H9 (cell line): Measurements from ENCODE around the gene OLFM1. TPM values are rescaled to one million over a fixed set of nuclear protein-coding genes. Genes with fewer than 3 reads are reported as not detected.

Experiments
- DNase-seq: peaks from one replicate; pipeline ENCODE4 v3.0.0-alpha.2; 2017
- H2AFZ ChIP-seq: one replicate; pipeline ENCODE4 v1.6.1; 2013; ENCODE audit warnings: mild to moderate bottlenecking, low read length, control low read depth, moderate library complexity
- H2AK5ac ChIP-seq: 2 replicates; pipeline ENCODE4 v1.6.1; 2013; ENCODE audit warnings: low read length, control low read depth, mixed read lengths; ENCODE audit not compliant: insufficient read length
- H2BK120ac ChIP-seq: one replicate; pipeline ENCODE4 v1.6.1; 2013; ENCODE audit warnings: low read depth, mild to moderate bottlenecking, low read length, control low read depth, inconsistent platforms; ENCODE audit not compliant: poor library complexity, severe bottlenecking
- H2BK12ac ChIP-seq: 2 replicates; pipeline ENCODE4 v1.6.1; 2013; ENCODE audit warnings: low read length, control low read depth, mixed read lengths, low read depth; ENCODE audit not compliant: insufficient read length
- H2BK15ac ChIP-seq: 2 replicates; pipeline ENCODE4 v1.6.1; 2013; ENCODE audit warnings: low read depth, low read length, control low read depth
- H2BK20ac ChIP-seq: one replicate; pipeline ENCODE4 v1.6.1; 2013; ENCODE audit warnings: low read depth, mild to moderate bottlenecking, low read length, control low read depth, inconsistent platforms; ENCODE audit not compliant: poor library complexity, severe bottlenecking
- H2BK5ac ChIP-seq: 2 replicates; pipeline ENCODE4 v1.6.1; 2013; ENCODE audit warnings: low read length, control low read depth, mixed read lengths; ENCODE audit not compliant: insufficient read length
- H3K14ac ChIP-seq: 2 replicates; pipeline ENCODE4 v1.6.1; 2013; ENCODE audit warnings: low read length, control low read depth; ENCODE audit not compliant: insufficient read depth
- H3K18ac ChIP-seq: 2 replicates; pipeline ENCODE4 v1.6.1; 2013; ENCODE audit warnings: low read depth, mild to moderate bottlenecking, mixed read lengths, low read length, control low read depth; ENCODE audit not compliant: insufficient read length
- H3K23ac ChIP-seq: 2 replicates; pipeline ENCODE4 v1.6.1; 2013; ENCODE audit warnings: low read length, control low read depth, mixed read lengths, low read depth; ENCODE audit not compliant: insufficient read length
- H3K23me2 ChIP-seq: 2 replicates; pipeline ENCODE4 v1.6.1; 2013; ENCODE audit warnings: low read depth, mild to moderate bottlenecking, mixed read lengths, low read length, control low read depth; ENCODE audit not compliant: insufficient read length, poor library complexity, severe bottlenecking
- H3K27ac ChIP-seq: 2 replicates; pipeline ENCODE4 v1.5.1; 2013; ENCODE audit warnings: low read length, control low read depth, mixed read lengths, low read depth; ENCODE audit not compliant: insufficient read length
- H3K27me3 ChIP-seq: 2 replicates; pipeline ENCODE4 v1.6.1; 2013; ENCODE audit warnings: low read length, control low read depth, inconsistent platforms; ENCODE audit not compliant: insufficient read depth
- H3K4ac ChIP-seq: 2 replicates; pipeline ENCODE4 v1.6.1; 2013; ENCODE audit warnings: low read depth, mild to moderate bottlenecking, control low read depth, inconsistent platforms, low read length, moderate library complexity
- H3K4me1 ChIP-seq: 2 replicates; pipeline ENCODE4 v1.6.1; 2013; ENCODE audit warnings: low read length, control low read depth, inconsistent platforms; ENCODE audit not compliant: insufficient read depth
- H3K4me2 ChIP-seq: 2 replicates; pipeline ENCODE4 v1.6.1; 2013; ENCODE audit warnings: low read length, control low read depth, mixed read lengths; ENCODE audit not compliant: insufficient read length, insufficient read depth
- H3K56ac ChIP-seq: 2 replicates; pipeline ENCODE4 v1.6.1; 2013; ENCODE audit warnings: low read depth, mild to moderate bottlenecking, mixed read lengths, low read length, control low read depth; ENCODE audit not compliant: insufficient read length
- H3K79me1 ChIP-seq: 2 replicates; pipeline ENCODE4 v1.6.1; 2013; ENCODE audit warnings: low read depth, mild to moderate bottlenecking, moderate library complexity, low read length, control low read depth, inconsistent platforms; ENCODE audit not compliant: insufficient read depth, poor library complexity, severe bottlenecking
- H3K79me2 ChIP-seq: 2 replicates; pipeline ENCODE4 v1.6.1; 2013; ENCODE audit warnings: low read length, control low read depth, inconsistent platforms; ENCODE audit not compliant: insufficient read depth
- H3K9ac ChIP-seq: 2 replicates; pipeline ENCODE4 v1.6.1; 2013; ENCODE audit warnings: low read length, control low read depth, mixed read lengths; ENCODE audit not compliant: insufficient read length; ENCODE audit errors: extremely low read depth
- H3K9me3 ChIP-seq: one replicate; pipeline ENCODE4 v1.6.1; 2013; ENCODE audit warnings: low read depth, low read length, inconsistent platforms; ENCODE audit not compliant: control insufficient read depth
- H3T11ph ChIP-seq: one replicate; pipeline ENCODE4 v1.6.1; 2013; ENCODE audit warnings: mild to moderate bottlenecking, low read length, control low read depth, inconsistent platforms
- H4K20me1 ChIP-seq: one replicate; pipeline ENCODE4 v1.6.1; 2013; ENCODE audit not compliant: control insufficient read depth, insufficient read length, insufficient read depth
- H4K5ac ChIP-seq: 2 replicates; pipeline ENCODE4 v1.6.1; 2013; ENCODE audit warnings: low read depth, mild to moderate bottlenecking, mixed read lengths, low read length, control low read depth; ENCODE audit not compliant: insufficient read length
- H4K8ac ChIP-seq: replicated peaks from 2 replicates; pipeline ENCODE4 v1.6.1; 2013; ENCODE audit warnings: low read length, control low read depth, mixed read lengths, low read depth; ENCODE audit not compliant: insufficient read length
- H4K91ac ChIP-seq: 2 replicates; pipeline ENCODE4 v1.6.1; 2013; ENCODE audit warnings: low read depth, mild to moderate bottlenecking, moderate library complexity, mixed read lengths, low read length, control low read depth; ENCODE audit not compliant: insufficient read length
- H3K27ac Mint-ChIP-seq, 3 experiments: 2 replicates in 2 of 3; 3 replicates in 1 of 3; pipeline ENCODE4 v1.8.0; 2020 to 2021; ENCODE audit warnings: mixed read lengths in 3 of 3, mild to moderate bottlenecking in 1 of 3, moderate library complexity in 1 of 3
- H3K27me3 Mint-ChIP-seq: 2 replicates; pipeline ENCODE4 v1.8.0; 2021; ENCODE audit warnings: low read depth, mild to moderate bottlenecking, moderate library complexity, mixed read lengths
- H3K36me3 Mint-ChIP-seq, 3 experiments: 2 replicates in 2 of 3; 3 replicates in 1 of 3; pipeline ENCODE4 v1.8.0; 2020 to 2021; ENCODE audit warnings: low read depth in 3 of 3, mixed read lengths in 3 of 3; ENCODE audit not compliant: insufficient read depth in 1 of 3
- H3K4me1 Mint-ChIP-seq, 2 experiments: 2 replicates each; pipeline ENCODE4 v1.8.0; 2020; ENCODE audit warnings: mixed read lengths in 2 of 2
- H3K4me3 Mint-ChIP-seq, 2 experiments: 2 replicates in 1 of 2; 3 replicates in 1 of 2; pipeline ENCODE4 v1.8.0; 2020 to 2021; ENCODE audit warnings: mild to moderate bottlenecking in 2 of 2, mixed read lengths in 2 of 2, moderate library complexity in 1 of 2
- H3K9me3 Mint-ChIP-seq, 2 experiments: 2 replicates in 1 of 2; 3 replicates in 1 of 2; pipeline ENCODE4 v1.8.0; 2020; ENCODE audit warnings: mild to moderate bottlenecking in 2 of 2, mixed read lengths in 2 of 2, moderate library complexity in 1 of 2
- CTCF ChIP-seq: fragments of 200-600 bp; sonication (generic); conservative IDR thresholded peaks from 3 replicates; pipeline ENCODE4 v1.8.0; 2021; ENCODE audit warnings: antibody characterized with exemption, mild to moderate bottlenecking
- WGBS: extraction: QIAGEN DNeasy Blood & Tissue Kit; methylation state at CpG from one replicate; pipeline ENCODE4 v1.1.7; 2013; ENCODE audit warnings: missing lambda C conversion rate, low lambda C conversion rate, mixed read lengths; ENCODE audit not compliant: insufficient read length; ENCODE audit errors: extremely low coverage; 5-methylcytosine and 5-hydroxymethylcytosine counted together
- total RNA-seq: library from RNA; stranded (reverse); gene quantifications from 2 replicates; pipeline ENCODE4 v1.2.1, GENCODE V29; 2021

OLFM1 gene
- total RNA-seq, 1 experiment from 2014 or later = 34.1 TPM

- H2BK20ac ChIP-seq = no peak overlapping the region
- no peak overlapping the region for H4K91ac ChIP-seq
- H2BK12ac ChIP-seq = no peak overlapping the region
- Mint-ChIP-seq H3K27me3 (no peaks in the 10 kb centered on the region; the same call in 1 of the 2 replicates), H3K36me3 (peaks cover 28 to 40% (median 29%) of the 10 kb centered on the region in 3 experiments), H3K4me1 (peaks cover 0 to 4% of the 10 kb centered on the region in 2 experiments; a peak in 1 of 4 replicates), H3K27ac (no peak overlapping the region), H3K9me3 (peaks cover 4 to 8% of the 10 kb centered on the region in 2 experiments; a peak in 4 of 5 replicates), H3K4me3 (no peak overlapping the region)
- no peak overlapping the region for H2BK15ac ChIP-seq
- H3K23ac ChIP-seq = no peak overlapping the region
- no peaks in the 10 kb centered on the region for H3K27me3 ChIP-seq
- H3K4me1 ChIP-seq = no peaks in the 10 kb centered on the region
- H2BK120ac ChIP-seq = no peak overlapping the region
- no peaks in the 10 kb centered on the region for H3K79me1 ChIP-seq
- H2AK5ac ChIP-seq = no peak overlapping the region
- DNase-seq = no peak
- H3K9ac ChIP-seq = no peak overlapping the region
- no peak overlapping the region for H3K14ac ChIP-seq
- no peak overlapping the region for H2BK5ac ChIP-seq
- H3K18ac ChIP-seq = no peak overlapping the region
- no peaks in the 10 kb centered on the region for H3K79me2 ChIP-seq
- no peak overlapping the region for H2AFZ ChIP-seq
- no peak overlapping the region for H3K56ac ChIP-seq
- H3K4ac ChIP-seq = no peak overlapping the region
- H3T11ph ChIP-seq = no peak overlapping the region
- H4K20me1 ChIP-seq = no peaks in the 10 kb centered on the region
- H4K8ac ChIP-seq = no peak overlapping the region
- H3K9me3 ChIP-seq = no peaks in the 10 kb centered on the region
- no peak for TF ChIP-seq CTCF
- WGBS = no CpG with 5 or more reads among the region's 4 CpGs
- H3K4me2 ChIP-seq = no peak overlapping the region
- H4K5ac ChIP-seq = no peak overlapping the region
- H3K23me2 ChIP-seq = peaks cover 2% of the 10 kb centered on the region
- no peak overlapping the region for H3K27ac ChIP-seq
Measured at GRCh38 chr9:135116371-135116770, 28.9 kb downstream of the OLFM1 start.
